Measurements from ENCODE around the gene TREH. TPM values are rescaled to one million over a fixed set of nuclear protein-coding genes. Genes with fewer than 3 reads are reported as not detected.

TREH gene
- total RNA-seq, 4 donors from 2014 or later = not detected

DNA sequence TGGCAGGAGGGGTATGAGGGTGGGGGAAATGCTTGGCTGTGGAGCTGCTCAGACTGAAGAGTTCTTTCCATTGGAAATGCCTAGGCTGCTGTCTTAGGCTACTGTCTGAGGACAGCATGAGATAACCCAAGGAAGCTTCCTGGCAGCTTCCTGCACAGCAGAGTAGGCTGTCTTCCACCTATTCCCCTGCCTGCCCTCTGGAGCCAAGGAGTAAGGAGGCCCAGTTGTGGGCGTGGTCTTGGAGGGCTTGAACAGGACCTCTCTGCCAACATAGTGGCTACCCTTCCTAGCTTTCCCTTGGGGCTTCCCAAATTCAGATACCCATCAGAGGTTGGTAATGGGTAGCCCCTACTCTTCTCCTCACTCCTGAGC lies 46.1 kb downstream of the TREH start:
- TF ChIP-seq, protein P1, sequence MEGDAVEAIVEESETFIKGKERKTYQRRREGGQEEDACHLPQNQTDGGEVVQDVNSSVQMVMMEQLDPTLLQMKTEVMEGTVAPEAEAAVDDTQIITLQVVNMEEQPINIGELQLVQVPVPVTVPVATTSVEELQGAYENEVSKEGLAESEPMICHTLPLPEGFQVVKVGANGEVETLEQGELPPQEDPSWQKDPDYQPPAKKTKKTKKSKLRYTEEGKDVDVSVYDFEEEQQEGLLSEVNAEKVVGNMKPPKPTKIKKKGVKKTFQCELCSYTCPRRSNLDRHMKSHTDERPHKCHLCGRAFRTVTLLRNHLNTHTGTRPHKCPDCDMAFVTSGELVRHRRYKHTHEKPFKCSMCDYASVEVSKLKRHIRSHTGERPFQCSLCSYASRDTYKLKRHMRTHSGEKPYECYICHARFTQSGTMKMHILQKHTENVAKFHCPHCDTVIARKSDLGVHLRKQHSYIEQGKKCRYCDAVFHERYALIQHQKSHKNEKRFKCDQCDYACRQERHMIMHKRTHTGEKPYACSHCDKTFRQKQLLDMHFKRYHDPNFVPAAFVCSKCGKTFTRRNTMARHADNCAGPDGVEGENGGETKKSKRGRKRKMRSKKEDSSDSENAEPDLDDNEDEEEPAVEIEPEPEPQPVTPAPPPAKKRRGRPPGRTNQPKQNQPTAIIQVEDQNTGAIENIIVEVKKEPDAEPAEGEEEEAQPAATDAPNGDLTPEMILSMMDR (IDR thresholded peaks at IDR 0.05 in 4 of 5, conservative IDR thresholded peaks at IDR 0.05 in 1 of 5) = no peak
- TF ChIP-seq POLR2A (IDR thresholded peaks at IDR 0.05) = no peak
- intact Hi-C loops (cut with DNase I; ENCODE audit: low total_unique reads) (no loop called here), in situ Hi-C loops (cut with MboI; ENCODE audit: low sequenced_read_pairs in 4 of 4) (no loop called here)
- Histone ChIP-seq H3K4me1 (peaks cover 31 to 41% of the 10 kb centered on the region in 2 donors), H3K27ac (no peak overlapping the region), H3K27me3 (no peaks in the 10 kb centered on the region), H3K36me3 (peaks cover 0 to 7% of the 10 kb centered on the region in 2 donors), H3K4me3 (no peak overlapping the region), H3K9me3 (no peaks in the 10 kb centered on the region)
- ATAC-seq (no peak), DNase-seq (no peak)

DNA sequence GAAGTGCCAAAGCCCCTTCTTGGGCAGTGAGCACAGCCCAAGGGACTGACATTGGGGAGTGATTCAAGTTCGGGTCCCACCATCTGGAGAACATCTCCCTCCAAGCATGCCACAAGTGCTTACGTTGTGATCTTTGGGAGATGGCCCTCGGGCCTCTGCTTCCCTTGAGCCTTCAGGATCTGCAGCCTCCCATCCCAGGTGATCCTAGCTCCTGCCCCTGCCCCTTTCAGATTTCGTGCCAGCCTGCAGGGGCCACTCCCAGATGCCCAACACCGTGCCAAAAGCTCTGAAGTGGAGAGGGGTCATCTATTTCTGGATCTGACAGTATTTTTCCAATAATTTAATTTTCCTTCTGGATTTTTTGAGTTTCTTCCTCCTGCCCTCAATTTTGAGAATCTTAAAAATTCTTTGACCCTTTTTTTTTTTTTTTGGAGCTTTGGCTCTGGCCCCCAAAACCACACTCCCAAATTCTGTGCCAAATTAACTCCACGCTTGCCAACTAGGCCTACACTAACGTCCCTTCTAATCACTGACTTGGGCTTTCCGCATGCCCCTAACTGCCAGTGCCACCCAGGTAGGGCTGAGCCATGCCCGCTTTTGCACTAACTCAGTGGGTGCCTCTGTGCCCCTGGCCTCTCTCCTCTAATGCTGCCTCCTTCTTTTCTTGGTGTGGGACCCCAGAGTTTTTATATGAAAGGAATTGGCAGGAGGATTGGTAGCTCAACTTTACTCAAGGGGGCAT lies 46.7 kb downstream of the TREH start:
- no peak for ATAC-seq
- no peaks in the 10 kb centered on the region for H3K9me3 ChIP-seq
- peaks cover 36 to 46% of the 10 kb centered on the region in 2 donors for H3K4me1 ChIP-seq
- intact Hi-C loops (cut with DNase I; ENCODE audit: low total_unique reads) (no loop called here), in situ Hi-C loops (cut with MboI; ENCODE audit: low sequenced_read_pairs in 4 of 4) (no loop called here)
- TF ChIP-seq POLR2A (IDR thresholded peaks at IDR 0.05) = no peak
- TF ChIP-seq, protein P1 (IDR thresholded peaks at IDR 0.05 in 4 of 5, conservative IDR thresholded peaks at IDR 0.05 in 1 of 5) = no peak
- H3K27me3 ChIP-seq = no peaks in the 10 kb centered on the region
- no peak for DNase-seq
- H3K36me3 ChIP-seq = peaks cover 0 to 13% of the 10 kb centered on the region in 2 donors
- H3K27ac ChIP-seq = no peak overlapping the region
- no peak overlapping the region for H3K4me3 ChIP-seq

DNA sequence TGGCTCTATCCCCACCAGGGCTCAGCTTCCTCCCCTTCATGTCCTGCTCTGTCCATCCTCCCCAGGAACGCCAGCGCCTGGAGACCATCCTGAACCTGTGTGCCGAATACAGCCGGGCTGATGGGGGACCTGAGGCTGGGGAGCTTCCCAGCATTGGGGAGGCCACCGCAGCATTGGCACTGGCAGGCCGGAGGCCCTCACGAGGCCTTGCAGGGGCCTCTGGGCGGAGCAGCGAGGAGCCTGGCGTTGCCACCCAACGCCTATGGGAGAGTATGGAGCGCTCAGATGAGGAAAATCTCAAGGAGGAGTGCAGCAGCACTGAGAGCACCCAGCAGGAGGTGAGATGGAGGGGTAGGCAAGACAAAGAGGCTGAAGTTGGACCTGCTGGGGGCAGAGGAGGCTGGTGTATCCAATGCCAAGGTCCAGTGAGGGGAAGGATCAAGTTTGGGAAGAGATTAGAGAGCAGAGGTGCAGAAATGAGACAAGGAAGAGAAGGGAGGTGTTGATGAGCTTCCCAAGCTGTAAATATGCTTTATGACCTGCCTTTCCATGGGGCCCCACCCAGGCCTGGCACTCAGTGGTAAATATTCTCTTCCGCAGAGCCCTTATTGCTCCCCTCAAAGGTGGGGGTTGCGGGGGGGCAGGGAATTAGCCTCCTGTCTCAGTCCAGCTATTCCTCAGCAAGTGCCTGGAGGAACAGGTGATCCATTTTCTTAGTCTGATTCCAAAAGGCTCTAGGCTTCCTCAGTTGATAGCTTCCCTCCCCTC lies 48.1 kb downstream of the TREH start:
- Histone ChIP-seq H3K27me3 (no peaks in the 10 kb centered on the region), H3K4me3 (no peak overlapping the region), H3K9me3 (no peaks in the 10 kb centered on the region), H3K27ac (no peak overlapping the region), H3K36me3 (peaks cover 0 to 19% of the 10 kb centered on the region in 2 donors), H3K4me1 (peaks cover 37 to 52% of the 10 kb centered on the region in 2 donors)
- TF ChIP-seq, protein P1 (IDR thresholded peaks at IDR 0.05 in 4 of 5, conservative IDR thresholded peaks at IDR 0.05 in 1 of 5) = no peak
- no peak for TF ChIP-seq POLR2A (IDR thresholded peaks at IDR 0.05)
- in situ Hi-C loops (cut with MboI; ENCODE audit: low sequenced_read_pairs in 4 of 4) = no loop called here
- intact Hi-C loops (cut with DNase I; ENCODE audit: low total_unique reads) = no loop called here
- ATAC-seq = no peak
- DNase-seq = no peak

DNA sequence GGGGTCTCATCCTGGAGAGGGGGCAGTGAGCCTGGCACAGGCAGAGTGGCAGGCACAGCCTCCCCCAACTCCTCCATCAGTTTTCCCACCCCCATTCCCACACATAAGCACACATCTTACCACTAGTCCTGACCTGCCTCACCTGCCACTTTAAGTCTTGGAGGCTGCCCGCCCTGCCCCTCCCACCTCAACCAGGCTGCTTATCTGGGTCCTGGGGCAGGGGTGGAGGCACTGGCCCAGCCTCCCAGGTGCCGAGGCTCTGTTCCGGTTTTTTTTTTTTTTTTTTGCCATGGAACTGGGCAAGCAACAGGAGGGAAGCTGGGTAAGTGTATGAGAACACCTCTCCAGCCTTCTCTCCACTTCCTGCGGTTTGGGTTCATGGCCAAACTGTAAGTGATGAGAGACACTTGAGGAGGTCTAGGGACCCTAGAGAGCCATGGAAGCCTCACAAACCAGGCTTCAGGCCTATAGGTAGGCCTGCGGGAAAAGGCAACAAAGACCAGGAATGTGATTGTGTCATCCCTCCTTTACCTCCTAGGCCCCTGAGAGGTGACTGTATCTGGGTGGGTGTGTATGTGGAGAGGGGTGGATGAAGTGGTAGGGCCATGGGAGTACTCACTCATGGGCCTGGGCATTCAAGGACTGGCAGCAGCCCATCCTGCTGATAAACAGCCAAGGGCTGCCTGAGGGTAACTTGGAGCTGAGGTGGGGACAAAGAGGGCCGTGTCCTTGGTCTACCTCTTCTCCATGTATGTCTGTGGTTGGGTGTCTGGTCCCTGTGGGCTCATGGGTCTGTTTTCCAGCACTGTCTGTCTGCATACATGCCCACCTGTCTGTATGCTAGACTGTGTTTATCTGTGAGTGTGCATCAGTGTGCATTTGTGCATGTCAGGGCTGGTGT lies 49.4 kb downstream of the TREH start:
- no peaks in the 10 kb centered on the region for H3K27me3 ChIP-seq
- DNase-seq (no peak), ATAC-seq (no peak)
- peaks cover 32 to 49% of the 10 kb centered on the region in 2 donors for H3K4me1 ChIP-seq
- no peak for TF ChIP-seq POLR2A (IDR thresholded peaks at IDR 0.05)
- TF ChIP-seq, protein P1 (IDR thresholded peaks at IDR 0.05 in 4 of 5, conservative IDR thresholded peaks at IDR 0.05 in 1 of 5) = no peak
- intact Hi-C loops (cut with DNase I; ENCODE audit: low total_unique reads) = no loop called here
- H3K4me3 ChIP-seq = no peak overlapping the region
- in situ Hi-C loops (cut with MboI; ENCODE audit: low sequenced_read_pairs in 4 of 4) = no loop called here
- H3K27ac ChIP-seq = no peak overlapping the region
- no peaks in the 10 kb centered on the region for H3K9me3 ChIP-seq
- H3K36me3 ChIP-seq = peaks cover 0 to 27% of the 10 kb centered on the region in 2 donors
